ENCODE data around the gene GPA33. TPM values are rescaled to one million over a fixed set of nuclear protein-coding genes. Genes with fewer than 3 reads are reported as not detected.

Gene GPA33
- total and polyA plus RNA-seq, 9 of the 15 experiments (the other 6 are each of a cell fraction or from before 2014, with no cell fraction given): 0.13 TPM; not detected in 8

GRCh38 chr1:167059045-167059808 is 30.9 kb downstream of the GPA33 start (continued):
- TF ChIP-seq HMBOX1 (IDR thresholded peaks at IDR 0.05) (peak; percentile 78), EP300 (IDR thresholded peaks at IDR 0.05; ENCODE audit: low read length) (no peak), NFE2L1 (tag; IDR thresholded peaks at IDR 0.05; ENCODE audit: borderline replicate concordance, low read depth) (peak; percentile 42; the same call in 1 of the 2 replicates), U2AF1 (optimal IDR thresholded peaks at IDR 0.05; ENCODE audit: low read depth, low read length) (no peak), FOXP1 (CRISPR knock-in tag; IDR thresholded peaks at IDR 0.05) (no peak), MIER1 (IDR thresholded peaks at IDR 0.05; ENCODE audit: low read depth) (no peak), PCBP1 (IDR thresholded peaks at IDR 0.05; ENCODE audit: low read depth, low read length, poor library complexity, severe bottlenecking) (no peak), EGR1 (conservative IDR thresholded peaks at IDR 0.05) (no peak), ETV5 (CRISPR knock-in tag; IDR thresholded peaks at IDR 0.05; ENCODE audit: low read depth) (peak; percentile 95), KLF6 (CRISPR knock-in tag; IDR thresholded peaks at IDR 0.05; ENCODE audit: borderline replicate concordance) (no peak), CREM (IDR thresholded peaks at IDR 0.05; ENCODE audit: low read depth) (0 out of 2 replicates have a peak, but pooled peaks have one; percentile 17), NFATC3 (IDR thresholded peaks at IDR 0.05) (no peak), ZNF143 (CRISPR knock-in tag; IDR thresholded peaks at IDR 0.05) (no peak), CHD1 (IDR thresholded peaks at IDR 0.05; ENCODE audit: low read length) (no peak), FOXA3 (CRISPR knock-in tag; conservative IDR thresholded peaks at IDR 0.05 in 1 of 2, IDR thresholded peaks at IDR 0.05 in 1 of 2) (no peak), ASH1L (IDR thresholded peaks at IDR 0.05; ENCODE audit: borderline replicate concordance, low read depth, partially characterized antibody) (no peak), U2AF2 (optimal IDR thresholded peaks at IDR 0.05; ENCODE audit: low read depth, low read length) (no peak), SIN3A (IDR thresholded peaks at IDR 0.05; ENCODE audit: borderline replicate concordance in 2 of 2, control insufficient read depth in 1 of 2, low read depth in 2 of 2, low read length in 2 of 2) (no peak), ZFX (CRISPR knock-in tag; IDR thresholded peaks at IDR 0.05) (no peak), FOXK1 (CRISPR knock-in tag; IDR thresholded peaks at IDR 0.05; ENCODE audit: borderline replicate concordance) (no peak), FOSL1 (tag; conservative IDR thresholded peaks at IDR 0.05) (0 out of 2 replicates have a peak, but pooled peaks have one; percentile 33), STAT6 (CRISPR knock-in tag; IDR thresholded peaks at IDR 0.05) (no peak), GMEB1 (CRISPR knock-in tag; IDR thresholded peaks at IDR 0.05) (no peak), TBL1XR1 (IDR thresholded peaks at IDR 0.05; ENCODE audit: low read length in 2 of 2) (no peak)
